HepG2 (cell line): Measurements from ENCODE around the gene WDR54. TPM values are rescaled to one million over a fixed set of nuclear protein-coding genes. Genes with fewer than 3 reads are reported as not detected.

Experiments used
- ZNF263 ChIP-seq: sonication (generic); formaldehyde crosslinking; IDR thresholded peaks from 2 replicates; pipeline ENCODE4 v1.4.0; 2020; ENCODE audit warnings: missing genetic modification reagents
- ZNF460 ChIP-seq: sonication (generic); formaldehyde crosslinking; IDR thresholded peaks from 2 replicates; pipeline ENCODE4 v1.5.1; 2020; ENCODE audit warnings: missing genetic modification reagents, mild to moderate bottlenecking, borderline replicate concordance
- ZNF558 ChIP-seq: sonication (generic); formaldehyde crosslinking; IDR thresholded peaks from 2 replicates; pipeline ENCODE4 v1.9.0; 2022; ENCODE audit warnings: mild to moderate bottlenecking, missing genetic modification reagents, borderline replicate concordance
- ZNF577 ChIP-seq: sonication (generic); formaldehyde crosslinking; IDR thresholded peaks from 2 replicates; pipeline ENCODE4 v1.4.0; 2020; ENCODE audit warnings: mild to moderate bottlenecking, low read depth, missing genetic modification reagents, borderline replicate concordance
- ZNF749 ChIP-seq: sonication (generic); formaldehyde crosslinking; IDR thresholded peaks from 2 replicates; pipeline ENCODE4 v1.8.0; 2022; ENCODE audit warnings: mild to moderate bottlenecking, missing genetic modification reagents, moderate library complexity, borderline replicate concordance
- polyA plus RNA-seq, 8 experiments: library from polyadenylated mRNA; depleted of rRNA in 3 of 8; stranded (reverse) in 7 of 8; unstranded in 1 of 8; fragments of >200 nt; fragmentation: Illumina TruSeq in 4 of 8; extraction: Trizol in 4 of 8; gene quantifications; 2 replicates each; pipeline versions ENCODE4 v1.2.1 to v1.2.3, GENCODE V29; 2011 to 2016; ENCODE audit warnings: low read depth in 4 of 8, missing spikeins in 1 of 8, mixed read lengths in 1 of 8; ENCODE audit not compliant: insufficient read depth in 1 of 8
- total RNA-seq, 5 experiments: library from RNA; depleted of rRNA; stranded (reverse); fragments of >200 nt; fragmentation: Illumina TruSeq; extraction: Trizol; gene quantifications; 2 replicates each; pipeline ENCODE4 v1.2.3, GENCODE V29; 2016; ENCODE audit warnings: low read depth in 1 of 5
- TF ChIP-seq, protein P1 (sequence below), 2 experiments: fragments of 450-650 bp in 1 of 2; sonication (generic) in 1 of 2; formaldehyde crosslinking in 1 of 2; IDR thresholded peaks; 2 replicates each; pipeline versions ENCODE4 v1.6.1 to v1.8.0; 2016 to 2022; ENCODE audit warnings: antibody characterized with exemption in 1 of 2, mild to moderate bottlenecking in 1 of 2, missing genetic modification reagents in 1 of 2

Gene WDR54
- total and polyA plus RNA-seq, 2 of the 13 experiments (the other 11 are each of a cell fraction or from before 2014, with no cell fraction given) = 2.0 to 17.3 TPM

DNA sequence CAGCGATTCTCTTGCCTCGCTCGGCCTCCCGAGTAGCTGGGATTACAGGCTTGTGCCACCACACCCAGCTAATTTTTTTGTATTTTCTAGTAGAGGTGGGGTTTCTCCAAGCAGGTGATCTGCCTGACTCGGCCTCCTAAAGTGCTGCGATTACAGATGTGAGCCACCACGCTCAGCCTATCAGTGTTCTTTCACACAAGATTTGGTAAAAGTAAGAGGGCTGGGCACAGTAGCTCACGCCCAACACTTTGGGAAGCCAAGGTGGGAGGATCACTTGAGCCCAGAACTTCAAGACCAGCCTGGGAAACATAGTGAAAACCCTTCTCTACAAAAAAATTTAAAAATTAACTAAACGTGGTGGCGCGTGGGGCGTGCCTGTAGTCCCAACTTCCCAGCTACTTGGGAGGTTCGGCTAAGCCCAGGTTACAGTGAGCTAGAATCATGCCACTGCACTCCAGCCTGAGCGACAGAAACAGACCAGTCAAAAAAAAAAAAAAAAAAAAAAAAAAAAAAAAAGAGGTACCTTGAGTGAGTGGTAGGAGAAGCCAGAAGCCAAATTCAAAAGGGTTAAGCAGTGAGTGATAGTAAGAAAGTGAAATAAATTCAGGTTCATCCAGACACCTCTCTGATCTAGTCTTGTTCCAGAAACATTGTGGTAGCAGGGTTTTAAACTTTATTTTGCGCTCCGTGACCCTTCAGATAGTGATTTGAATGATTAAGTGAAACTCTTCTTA, 50.0 kb downstream of the WDR54 start (continued):
- TF ChIP-seq, protein P1, sequence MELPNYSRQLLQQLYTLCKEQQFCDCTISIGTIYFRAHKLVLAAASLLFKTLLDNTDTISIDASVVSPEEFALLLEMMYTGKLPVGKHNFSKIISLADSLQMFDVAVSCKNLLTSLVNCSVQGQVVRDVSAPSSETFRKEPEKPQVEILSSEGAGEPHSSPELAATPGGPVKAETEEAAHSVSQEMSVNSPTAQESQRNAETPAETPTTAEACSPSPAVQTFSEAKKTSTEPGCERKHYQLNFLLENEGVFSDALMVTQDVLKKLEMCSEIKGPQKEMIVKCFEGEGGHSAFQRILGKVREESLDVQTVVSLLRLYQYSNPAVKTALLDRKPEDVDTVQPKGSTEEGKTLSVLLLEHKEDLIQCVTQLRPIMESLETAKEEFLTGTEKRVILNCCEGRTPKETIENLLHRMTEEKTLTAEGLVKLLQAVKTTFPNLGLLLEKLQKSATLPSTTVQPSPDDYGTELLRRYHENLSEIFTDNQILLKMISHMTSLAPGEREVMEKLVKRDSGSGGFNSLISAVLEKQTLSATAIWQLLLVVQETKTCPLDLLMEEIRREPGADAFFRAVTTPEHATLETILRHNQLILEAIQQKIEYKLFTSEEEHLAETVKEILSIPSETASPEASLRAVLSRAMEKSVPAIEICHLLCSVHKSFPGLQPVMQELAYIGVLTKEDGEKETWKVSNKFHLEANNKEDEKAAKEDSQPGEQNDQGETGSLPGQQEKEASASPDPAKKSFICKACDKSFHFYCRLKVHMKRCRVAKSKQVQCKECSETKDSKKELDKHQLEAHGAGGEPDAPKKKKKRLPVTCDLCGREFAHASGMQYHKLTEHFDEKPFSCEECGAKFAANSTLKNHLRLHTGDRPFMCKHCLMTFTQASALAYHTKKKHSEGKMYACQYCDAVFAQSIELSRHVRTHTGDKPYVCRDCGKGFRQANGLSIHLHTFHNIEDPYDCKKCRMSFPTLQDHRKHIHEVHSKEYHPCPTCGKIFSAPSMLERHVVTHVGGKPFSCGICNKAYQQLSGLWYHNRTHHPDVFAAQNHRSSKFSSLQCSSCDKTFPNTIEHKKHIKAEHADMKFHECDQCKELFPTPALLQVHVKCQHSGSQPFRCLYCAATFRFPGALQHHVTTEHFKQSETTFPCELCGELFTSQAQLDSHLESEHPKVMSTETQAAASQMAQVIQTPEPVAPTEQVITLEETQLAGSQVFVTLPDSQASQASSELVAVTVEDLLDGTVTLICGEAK (IDR thresholded peaks at IDR 0.05) = peak; percentile 14; the same call in 1 of the 2 replicates
- TF ChIP-seq, protein P1 (CRISPR knock-in tag; IDR thresholded peaks at IDR 0.05) = no peak
- peak; percentile 23; the same call in 1 of the 2 replicates for TF ChIP-seq ZNF263 (CRISPR knock-in tag)
- TF ChIP-seq ZNF749 (CRISPR knock-in tag) = no peak
- 0 out of 2 replicates have a peak, but pooled peaks have one; percentile 16 for TF ChIP-seq ZNF558 (CRISPR knock-in tag)
- TF ChIP-seq ZNF577 (CRISPR knock-in tag) = no peak
- peak; percentile 43; the same call in 1 of the 2 replicates for TF ChIP-seq ZNF460 (CRISPR knock-in tag)
